GM10248 (cell line): ENCODE measurements around the gene ZNF534.

ENCODE experiments used
- CTCF ChIA-PET: fragments of 300-600 bp; sonication (Branson Sonifier 250); formaldehyde crosslinking; extraction: SDS; loops from one replicate; lab custom pipeline; 2021; ENCODE audit warnings: antibody characterized with exemption; lab: Yijun Ruan, JAX
- POLR2A ChIA-PET: fragments of 350-650 bp; sonication (Branson Sonifier 250); formaldehyde crosslinking; extraction: SDS; loops from one replicate; lab custom pipeline; 2020; ENCODE audit warnings: antibody characterized with exemption; lab: Yijun Ruan, JAX
- DNase-seq: peaks from one replicate; pipeline ENCODE4 v3.0.0; 2012; ENCODE audit errors: extremely low spot score
- CTCF ChIP-seq: IDR thresholded peaks from 2 replicates; pipeline ENCODE4 v1.5.1; 2012; ENCODE audit warnings: mild to moderate bottlenecking, low read depth; ENCODE audit errors: extremely low read depth, missing control alignments, control extremely low read depth

Gene ZNF534

GRCh38 chr19:52442179-52442578 lies 13.2 kb downstream of the ZNF534 start:
- no peak for TF ChIP-seq CTCF
- ChIA-PET POLR2A (no interaction called here), CTCF (interaction anchor here (0.9 kb wide), 1 partner anchor 14 kb away, joined by 3 read pairs; no protein-coding TSS in a partner anchor)
- DNase-seq = no peak

- ChIA-PET CTCF (no interaction called here), POLR2A (no interaction called here)
- TF ChIP-seq CTCF = no peak
- DNase-seq = no peak
Measured at GRCh38 chr19:52444506-52444905, 15.6 kb downstream of the ZNF534 start.

GRCh38 chr19:52451241-52451640 lies 22.3 kb downstream of the ZNF534 start:
- no peak for DNase-seq
- ChIA-PET POLR2A (no interaction called here), CTCF (no interaction called here)
- TF ChIP-seq CTCF = no peak

- ChIA-PET CTCF (interaction anchor here (0.9 kb wide), 1 partner anchor 12 kb away, joined by 5 read pairs; no protein-coding TSS in a partner anchor), POLR2A (no interaction called here)
- DNase-seq = peak; percentile 34
- no peak for TF ChIP-seq CTCF
Measured at GRCh38 chr19:52453324-52454094, 24.6 kb downstream of the ZNF534 start, which contains the start of gene ZNF578. TSS of gene ZNF578 (plus strand) at chr19:52453553. CDS start at chr19:52501846, 48,293 bp downstream.

- POLR2A ChIA-PET = no interaction called here
- CTCF ChIA-PET = interaction anchor here (1.8 kb wide), 1 partner anchor 11 kb away, joined by 5 read pairs; no protein-coding TSS in a partner anchor
- no peak for TF ChIP-seq CTCF
- DNase-seq = no peak
Measured at GRCh38 chr19:52464798-52465470, 36.0 kb downstream of the ZNF534 start.

GRCh38 chr19:52473655-52474350 lies 44.9 kb downstream of the ZNF534 start:
- ChIA-PET POLR2A (no interaction called here), CTCF (no interaction called here)
- DNase-seq = no peak
- no peak for TF ChIP-seq CTCF
